HCT116 (cell line): Measurements from ENCODE around the gene CELA3B.
"Not testable (repeated sequence)": the region's sequence is repeated elsewhere in the genome, so short reads cannot be mapped to it uniquely, and the experiment has no call there.

Experiments used
- CEBPB ChIP-seq: IDR thresholded peaks from 2 replicates; pipeline ENCODE4 v1.6.1; 2012; ENCODE audit warnings: low read depth
- EZH2 ChIP-seq: fragments of 200-600 bp; sonication (generic); IDR thresholded peaks from 2 replicates; pipeline ENCODE4 v1.6.1; 2017; ENCODE audit warnings: antibody characterized with exemption, mixed run types
- POLR2A ChIP-seq: IDR thresholded peaks from 2 replicates; pipeline ENCODE4 v1.7.0; 2011; ENCODE audit warnings: borderline replicate concordance; ENCODE audit not compliant: insufficient read depth, insufficient read length; ENCODE audit errors: extremely low read depth
- POLR2AphosphoS5 ChIP-seq: IDR thresholded peaks from 2 replicates; pipeline ENCODE4 v1.6.1; 2011; ENCODE audit warnings: mild to moderate bottlenecking, low read depth, low read length, moderate library complexity
- RAD21 ChIP-seq: IDR thresholded peaks from 2 replicates; pipeline ENCODE4 v1.6.1; 2012; ENCODE audit warnings: low read depth, mild to moderate bottlenecking
- YY1 ChIP-seq: IDR thresholded peaks from 2 replicates; pipeline ENCODE4 v1.6.1; 2011; ENCODE audit warnings: low read length, low read depth, moderate library complexity, mild to moderate bottlenecking; ENCODE audit not compliant: insufficient replicate concordance; ENCODE audit errors: extremely low read depth
- TF ChIP-seq, protein P1 (sequence below), 3 experiments: fragments of 200-600 bp in 1 of 3; sonication (generic) in 1 of 3; IDR thresholded peaks in 2 of 3; conservative IDR thresholded peaks in 1 of 3; 2 replicates each; pipeline ENCODE4 v1.5.1; 2012 to 2017; ENCODE audit warnings: low read depth in 2 of 3, low read length in 2 of 3, antibody characterized with exemption in 1 of 3, borderline replicate concordance in 1 of 3, control low read depth in 1 of 3, mild to moderate bottlenecking in 1 of 3, mixed read lengths in 1 of 3, mixed run types in 1 of 3, moderate library complexity in 1 of 3; ENCODE audit not compliant: insufficient read depth in 1 of 3

DNA sequence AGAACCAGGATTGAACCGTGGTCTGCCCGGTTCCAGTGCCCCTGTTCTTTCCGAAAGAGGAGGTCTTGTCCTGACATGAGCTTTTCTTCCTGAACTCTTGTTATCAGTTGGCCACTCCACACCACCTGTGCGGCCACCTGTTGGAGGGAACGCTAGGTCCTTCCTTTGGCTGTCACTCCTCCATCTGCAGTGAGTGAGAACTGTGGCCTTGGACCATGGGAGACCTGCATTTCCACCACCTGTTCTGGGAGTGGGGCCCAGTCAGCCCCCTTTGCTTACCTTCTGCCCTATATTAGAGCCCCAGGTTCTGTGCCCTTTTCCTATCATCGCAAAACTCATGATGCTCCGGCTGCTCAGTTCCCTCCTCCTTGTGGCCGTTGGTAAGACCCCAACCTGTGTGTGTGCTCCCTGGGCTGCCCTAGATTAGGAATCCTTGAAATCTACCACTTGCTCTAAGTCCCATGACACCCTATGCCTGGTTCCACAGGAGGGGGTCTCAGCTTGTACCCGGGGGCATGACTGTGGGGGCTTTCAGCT lies at the start of gene CELA3B:
- TF ChIP-seq, protein P1, sequence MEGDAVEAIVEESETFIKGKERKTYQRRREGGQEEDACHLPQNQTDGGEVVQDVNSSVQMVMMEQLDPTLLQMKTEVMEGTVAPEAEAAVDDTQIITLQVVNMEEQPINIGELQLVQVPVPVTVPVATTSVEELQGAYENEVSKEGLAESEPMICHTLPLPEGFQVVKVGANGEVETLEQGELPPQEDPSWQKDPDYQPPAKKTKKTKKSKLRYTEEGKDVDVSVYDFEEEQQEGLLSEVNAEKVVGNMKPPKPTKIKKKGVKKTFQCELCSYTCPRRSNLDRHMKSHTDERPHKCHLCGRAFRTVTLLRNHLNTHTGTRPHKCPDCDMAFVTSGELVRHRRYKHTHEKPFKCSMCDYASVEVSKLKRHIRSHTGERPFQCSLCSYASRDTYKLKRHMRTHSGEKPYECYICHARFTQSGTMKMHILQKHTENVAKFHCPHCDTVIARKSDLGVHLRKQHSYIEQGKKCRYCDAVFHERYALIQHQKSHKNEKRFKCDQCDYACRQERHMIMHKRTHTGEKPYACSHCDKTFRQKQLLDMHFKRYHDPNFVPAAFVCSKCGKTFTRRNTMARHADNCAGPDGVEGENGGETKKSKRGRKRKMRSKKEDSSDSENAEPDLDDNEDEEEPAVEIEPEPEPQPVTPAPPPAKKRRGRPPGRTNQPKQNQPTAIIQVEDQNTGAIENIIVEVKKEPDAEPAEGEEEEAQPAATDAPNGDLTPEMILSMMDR (IDR thresholded peaks at IDR 0.05 in 2 of 3, conservative IDR thresholded peaks at IDR 0.05 in 1 of 3; ENCODE audit: borderline replicate concordance in 1 of 3, insufficient read depth in 1 of 3, low read depth in 2 of 3, low read length in 2 of 3): not testable (repeated sequence)
- not testable (repeated sequence) for TF ChIP-seq RAD21, EZH2, POLR2AphosphoS5, POLR2A, YY1, CEBPB
